Measurements from ENCODE around the gene KIAA0930.
A peak's percentile ranks its signal among the peaks of the same experiment; 100 is the strongest.
"Not testable (repeated sequence)": the region's sequence is repeated elsewhere in the genome, so short reads cannot be mapped to it uniquely, and the experiment has no call there.

The KIAA0930 gene

DNA sequence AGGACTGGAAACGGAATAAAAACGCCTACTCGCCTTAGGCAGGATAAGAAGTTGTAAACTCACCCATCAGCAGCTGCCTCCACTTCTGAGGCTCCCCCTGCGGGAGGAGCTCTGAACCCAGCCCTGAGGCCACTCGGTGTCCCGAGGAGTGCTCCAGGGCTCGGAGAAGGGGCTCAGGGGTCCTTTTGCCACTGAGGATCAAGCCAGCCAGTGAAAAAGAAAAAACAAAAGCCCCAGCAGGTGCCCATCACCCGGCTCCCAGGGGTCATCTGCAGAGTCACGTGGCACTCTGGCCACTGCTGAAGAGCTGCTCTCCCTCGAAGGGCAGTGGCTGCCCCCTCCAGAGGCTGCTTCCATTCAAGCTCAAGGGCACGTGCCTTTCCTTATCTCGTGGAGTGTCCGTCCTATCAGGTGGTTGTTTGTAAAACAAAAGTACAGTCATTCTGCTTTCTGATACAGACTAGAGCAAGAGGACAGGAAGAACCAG, 48.0 kb downstream of the KIAA0930 start:
- DNase-seq (ENCODE audit: low read depth): no peak
- TF ChIP-seq, protein P1, sequence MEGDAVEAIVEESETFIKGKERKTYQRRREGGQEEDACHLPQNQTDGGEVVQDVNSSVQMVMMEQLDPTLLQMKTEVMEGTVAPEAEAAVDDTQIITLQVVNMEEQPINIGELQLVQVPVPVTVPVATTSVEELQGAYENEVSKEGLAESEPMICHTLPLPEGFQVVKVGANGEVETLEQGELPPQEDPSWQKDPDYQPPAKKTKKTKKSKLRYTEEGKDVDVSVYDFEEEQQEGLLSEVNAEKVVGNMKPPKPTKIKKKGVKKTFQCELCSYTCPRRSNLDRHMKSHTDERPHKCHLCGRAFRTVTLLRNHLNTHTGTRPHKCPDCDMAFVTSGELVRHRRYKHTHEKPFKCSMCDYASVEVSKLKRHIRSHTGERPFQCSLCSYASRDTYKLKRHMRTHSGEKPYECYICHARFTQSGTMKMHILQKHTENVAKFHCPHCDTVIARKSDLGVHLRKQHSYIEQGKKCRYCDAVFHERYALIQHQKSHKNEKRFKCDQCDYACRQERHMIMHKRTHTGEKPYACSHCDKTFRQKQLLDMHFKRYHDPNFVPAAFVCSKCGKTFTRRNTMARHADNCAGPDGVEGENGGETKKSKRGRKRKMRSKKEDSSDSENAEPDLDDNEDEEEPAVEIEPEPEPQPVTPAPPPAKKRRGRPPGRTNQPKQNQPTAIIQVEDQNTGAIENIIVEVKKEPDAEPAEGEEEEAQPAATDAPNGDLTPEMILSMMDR (conservative IDR thresholded peaks at IDR 0.05; ENCODE audit: low read depth, low read length): peak; percentile 17
- no peak overlapping the region for H3K4me3 ChIP-seq (ENCODE audit: low read length)

GRCh38 chr22:45191746-45192145, 48.9 kb downstream of the KIAA0930 start:
- not testable (repeated sequence) for H3K4me3 ChIP-seq (ENCODE audit: low read length); DNase-seq (ENCODE audit: low read depth)

DNA sequence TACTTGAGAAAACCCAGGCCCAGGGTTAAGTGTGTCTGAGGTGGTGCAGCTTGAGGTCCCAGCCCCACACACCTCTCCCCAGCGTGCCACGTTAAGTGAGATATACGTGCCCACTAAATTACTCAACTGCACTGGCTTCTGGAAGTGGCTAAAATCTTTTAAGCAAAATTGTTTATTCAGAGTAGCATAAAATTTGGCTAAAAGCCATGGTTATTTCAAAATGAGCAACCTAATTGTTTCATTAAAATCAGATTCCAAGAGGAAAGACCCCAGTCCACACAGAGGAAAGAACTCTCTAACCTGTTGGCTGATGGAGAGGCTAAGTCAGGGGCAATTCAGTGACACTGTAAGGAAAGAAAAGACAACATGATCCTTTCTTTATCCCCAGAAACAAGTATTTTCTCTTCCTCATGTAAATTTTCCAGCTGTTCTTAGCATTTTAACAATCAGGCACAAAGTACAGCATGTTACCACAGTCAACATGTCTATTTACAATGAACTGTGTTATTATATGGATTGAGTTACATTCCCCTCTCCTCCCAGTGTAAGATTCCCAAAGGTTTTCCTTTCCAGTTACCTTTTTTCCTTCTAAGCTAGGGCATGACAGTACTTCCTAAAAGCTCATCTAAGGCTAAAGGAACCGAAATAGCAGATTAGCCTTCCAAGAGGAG, 50.4 kb downstream of the KIAA0930 start:
- DNase-seq (ENCODE audit: low read depth): no peak
- TF ChIP-seq, protein P1 (conservative IDR thresholded peaks at IDR 0.05; ENCODE audit: low read depth, low read length): no peak
- H3K4me3 ChIP-seq (ENCODE audit: low read length): no peak overlapping the region

- TF ChIP-seq, protein P1 (conservative IDR thresholded peaks at IDR 0.05; ENCODE audit: low read depth, low read length): no peak
- H3K4me3 ChIP-seq (ENCODE audit: low read length): no peak overlapping the region
- DNase-seq (ENCODE audit: low read depth): no peak
These were observed 51.9 kb downstream of the KIAA0930 start for GRCh38 chr22:45188779-45189178.

- no peak for DNase-seq (ENCODE audit: low read depth)
- no peak overlapping the region for H3K4me3 ChIP-seq (ENCODE audit: low read length)
- TF ChIP-seq, protein P1 (conservative IDR thresholded peaks at IDR 0.05; ENCODE audit: low read depth, low read length): no peak
These were observed 52.8 kb downstream of the KIAA0930 start for GRCh38 chr22:45187891-45188290.

GRCh38 chr22:45185718-45186514, 54.8 kb downstream of the KIAA0930 start:
- H3K4me3 ChIP-seq (ENCODE audit: low read length): no peak overlapping the region
- DNase-seq (ENCODE audit: low read depth): no peak
- TF ChIP-seq, protein P1 (conservative IDR thresholded peaks at IDR 0.05; ENCODE audit: low read depth, low read length): no peak

GRCh38 chr22:45183974-45184373, 56.7 kb downstream of the KIAA0930 start:
- no peak overlapping the region for H3K4me3 ChIP-seq (ENCODE audit: low read length)
- DNase-seq (ENCODE audit: low read depth): no peak
- TF ChIP-seq, protein P1 (conservative IDR thresholded peaks at IDR 0.05; ENCODE audit: low read depth, low read length): no peak
